ENCODE measurements around the gene MISP3.

Gene MISP3

GRCh38 chr19:14116525-14116917, 43.9 kb downstream of the MISP3 start:
- TF ChIP-seq CTCF (IDR thresholded peaks at IDR 0.05) = no peak
- peaks cover 71 to 73% of the 10 kb centered on the region in 2 experiments for H3K4me1 ChIP-seq (ENCODE audit: control insufficient read depth in 1 of 2, insufficient read depth in 1 of 2, low read depth in 1 of 2, low read length in 1 of 2)
- H3K27me3 ChIP-seq = no peaks in the 10 kb centered on the region
- H3K36me3 ChIP-seq = peaks cover 11% of the 10 kb centered on the region
- H3K9me3 ChIP-seq = no peaks in the 10 kb centered on the region
- peak overlapping the region; percentile 76 to 89 for H3K4me3 ChIP-seq (ENCODE audit: low read depth in 1 of 2, low read length in 1 of 2)
- H3K27ac ChIP-seq = peak overlapping the region; percentile 97

GRCh38 chr19:14116918-14117578, 44.5 kb downstream of the MISP3 start:
- Histone ChIP-seq H3K36me3 (peaks cover 6% of the 10 kb centered on the region), H3K4me1 (ENCODE audit: control insufficient read depth in 1 of 2, insufficient read depth in 1 of 2, low read depth in 1 of 2, low read length in 1 of 2) (peaks cover 71 to 73% of the 10 kb centered on the region in 2 experiments), H3K4me3 (ENCODE audit: low read depth in 1 of 2, low read length in 1 of 2) (peak overlapping the region; percentile 76 to 89), H3K27ac (peak overlapping the region; percentile 97), H3K9me3 (no peaks in the 10 kb centered on the region), H3K27me3 (no peaks in the 10 kb centered on the region)
- TF ChIP-seq CTCF (IDR thresholded peaks at IDR 0.05) = no peak

GRCh38 chr19:14117668-14118164, 45.1 kb downstream of the MISP3 start, which contains the start of gene PRKACA:
Gene PRKACA (minus strand): TSS chr19:14117762. CDS start chr19:14117547, 215 bp downstream.
- Histone ChIP-seq H3K4me3 (ENCODE audit: low read depth in 1 of 2, low read length in 1 of 2) (peak within 1 kb of the TSS; percentile 76 to 89), H3K4me1 (ENCODE audit: control insufficient read depth in 1 of 2, insufficient read depth in 1 of 2, low read depth in 1 of 2, low read length in 1 of 2) (peaks cover 64 to 68% of the 10 kb centered on the region in 2 experiments)

GRCh38 chr19:14118165-14119051, 45.8 kb downstream of the MISP3 start:
- H3K4me1 ChIP-seq (ENCODE audit: control insufficient read depth in 1 of 2, insufficient read depth in 1 of 2, low read depth in 1 of 2, low read length in 1 of 2) = peaks cover 58 to 61% of the 10 kb centered on the region in 2 experiments
- H3K27ac ChIP-seq = peak overlapping the region; percentile 97
- TF ChIP-seq CTCF (IDR thresholded peaks at IDR 0.05) = no peak
- no peaks in the 10 kb centered on the region for H3K9me3 ChIP-seq
- no peaks in the 10 kb centered on the region for H3K27me3 ChIP-seq
- peaks cover 8% of the 10 kb centered on the region for H3K36me3 ChIP-seq
- peak overlapping the region; percentile 76 to 78 for H3K4me3 ChIP-seq (ENCODE audit: low read depth in 1 of 2, low read length in 1 of 2)

More at GRCh38 chr19:14117668-14118164, 45.1 kb downstream of the MISP3 start, which contains the start of gene PRKACA:
- TF ChIP-seq CTCF (IDR thresholded peaks at IDR 0.05) = peak; percentile 35
- Histone ChIP-seq H3K27ac (peak within 1 kb of the TSS; percentile 97), H3K9me3 (no peaks in the 10 kb centered on the region), H3K27me3 (no peaks in the 10 kb centered on the region), H3K36me3 (peaks cover 8% of the 10 kb centered on the region)

- H3K27ac ChIP-seq = peak overlapping the region; percentile 97
- peak overlapping the region; percentile 76 to 78 for H3K4me3 ChIP-seq (ENCODE audit: low read depth in 1 of 2, low read length in 1 of 2)
- H3K27me3 ChIP-seq = no peaks in the 10 kb centered on the region
- TF ChIP-seq CTCF (IDR thresholded peaks at IDR 0.05) = no peak
- H3K36me3 ChIP-seq = peaks cover 8% of the 10 kb centered on the region
- no peaks in the 10 kb centered on the region for H3K9me3 ChIP-seq
- H3K4me1 ChIP-seq (ENCODE audit: control insufficient read depth in 1 of 2, insufficient read depth in 1 of 2, low read depth in 1 of 2, low read length in 1 of 2) = peaks cover 50 to 54% of the 10 kb centered on the region in 2 experiments
Measured at GRCh38 chr19:14119146-14119545, 46.6 kb downstream of the MISP3 start.

Measured in neutrophil (primary cell).